IPS-18a (cell line): ENCODE results near the gene TDRD1.
"Not testable (repeated sequence)": the region's sequence is repeated elsewhere in the genome, so short reads cannot be mapped to it uniquely, and the experiment has no call there.

Experiments used
- H3K27ac ChIP-seq: one replicate; pipeline ENCODE4 v1.5.1; 2013; ENCODE audit warnings: low read length
- H3K27me3 ChIP-seq: one replicate; pipeline ENCODE4 v1.6.1; 2013; ENCODE audit warnings: mild to moderate bottlenecking, low read length; ENCODE audit not compliant: control insufficient read depth, insufficient read depth
- H3K36me3 ChIP-seq: one replicate; pipeline ENCODE4 v1.6.1; 2013; ENCODE audit warnings: low read depth, low read length; ENCODE audit not compliant: control insufficient read depth
- H3K4me1 ChIP-seq: one replicate; pipeline ENCODE4 v1.6.1; 2013; ENCODE audit warnings: low read depth, low read length; ENCODE audit not compliant: control insufficient read depth
- H3K4me3 ChIP-seq: one replicate; pipeline ENCODE4 v1.5.1; 2013; ENCODE audit warnings: low read length
- H3K9ac ChIP-seq: one replicate; pipeline ENCODE4 v1.6.1; 2013; ENCODE audit warnings: mild to moderate bottlenecking, low read length, moderate library complexity
- H3K9me3 ChIP-seq: one replicate; pipeline ENCODE4 v1.6.1; 2013; ENCODE audit warnings: low read depth, low read length; ENCODE audit not compliant: control insufficient read depth

The TDRD1 gene, protein sequence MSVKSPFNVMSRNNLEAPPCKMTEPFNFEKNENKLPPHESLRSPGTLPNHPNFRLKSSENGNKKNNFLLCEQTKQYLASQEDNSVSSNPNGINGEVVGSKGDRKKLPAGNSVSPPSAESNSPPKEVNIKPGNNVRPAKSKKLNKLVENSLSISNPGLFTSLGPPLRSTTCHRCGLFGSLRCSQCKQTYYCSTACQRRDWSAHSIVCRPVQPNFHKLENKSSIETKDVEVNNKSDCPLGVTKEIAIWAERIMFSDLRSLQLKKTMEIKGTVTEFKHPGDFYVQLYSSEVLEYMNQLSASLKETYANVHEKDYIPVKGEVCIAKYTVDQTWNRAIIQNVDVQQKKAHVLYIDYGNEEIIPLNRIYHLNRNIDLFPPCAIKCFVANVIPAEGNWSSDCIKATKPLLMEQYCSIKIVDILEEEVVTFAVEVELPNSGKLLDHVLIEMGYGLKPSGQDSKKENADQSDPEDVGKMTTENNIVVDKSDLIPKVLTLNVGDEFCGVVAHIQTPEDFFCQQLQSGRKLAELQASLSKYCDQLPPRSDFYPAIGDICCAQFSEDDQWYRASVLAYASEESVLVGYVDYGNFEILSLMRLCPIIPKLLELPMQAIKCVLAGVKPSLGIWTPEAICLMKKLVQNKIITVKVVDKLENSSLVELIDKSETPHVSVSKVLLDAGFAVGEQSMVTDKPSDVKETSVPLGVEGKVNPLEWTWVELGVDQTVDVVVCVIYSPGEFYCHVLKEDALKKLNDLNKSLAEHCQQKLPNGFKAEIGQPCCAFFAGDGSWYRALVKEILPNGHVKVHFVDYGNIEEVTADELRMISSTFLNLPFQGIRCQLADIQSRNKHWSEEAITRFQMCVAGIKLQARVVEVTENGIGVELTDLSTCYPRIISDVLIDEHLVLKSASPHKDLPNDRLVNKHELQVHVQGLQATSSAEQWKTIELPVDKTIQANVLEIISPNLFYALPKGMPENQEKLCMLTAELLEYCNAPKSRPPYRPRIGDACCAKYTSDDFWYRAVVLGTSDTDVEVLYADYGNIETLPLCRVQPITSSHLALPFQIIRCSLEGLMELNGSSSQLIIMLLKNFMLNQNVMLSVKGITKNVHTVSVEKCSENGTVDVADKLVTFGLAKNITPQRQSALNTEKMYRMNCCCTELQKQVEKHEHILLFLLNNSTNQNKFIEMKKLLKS

DNA sequence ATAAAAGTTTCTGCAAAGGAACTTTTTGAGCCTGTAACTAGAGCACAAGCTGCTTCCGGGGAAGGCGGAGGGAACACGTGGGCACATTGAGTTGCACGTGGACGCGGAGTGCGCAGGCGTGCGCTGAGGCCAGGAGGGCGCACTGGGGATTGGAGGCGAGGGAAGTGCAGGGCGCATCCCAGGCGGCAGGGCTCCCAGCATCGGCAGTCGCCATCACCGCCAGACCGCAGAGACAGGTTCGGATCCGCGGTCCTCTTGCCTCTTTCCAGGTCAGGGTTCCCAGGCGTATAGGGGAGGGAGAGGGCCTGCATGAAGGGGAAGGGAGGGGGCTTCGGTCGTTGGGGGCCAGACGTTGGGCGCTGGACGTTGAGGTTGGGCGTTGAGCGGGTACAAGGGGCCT lies at the start of gene TDRD1:
TDRD1 (plus strand) TSS at position 206 of the 400 bp plus-strand sequence. CDS start 8,479 bp downstream, outside the sequence.
- H3K27me3 ChIP-seq: peaks cover 15% of the 10 kb centered on the region
- H3K36me3 ChIP-seq: no peaks in the 10 kb centered on the region
- H3K4me1 ChIP-seq: peaks cover 9% of the 10 kb centered on the region
- H3K27ac ChIP-seq: no peak within 1 kb of the TSS
- no peaks in the 10 kb centered on the region for H3K9me3 ChIP-seq
- H3K9ac ChIP-seq: no peak within 1 kb of the TSS
- H3K4me3 ChIP-seq: no peak within 1 kb of the TSS

- H3K4me3 ChIP-seq: no peak overlapping the region
- no peaks in the 10 kb centered on the region for H3K4me1 ChIP-seq
- H3K36me3 ChIP-seq: peaks cover 54% of the 10 kb centered on the region
- no peaks in the 10 kb centered on the region for H3K9me3 ChIP-seq
- H3K9ac ChIP-seq: no peak overlapping the region
- H3K27me3 ChIP-seq: no peaks in the 10 kb centered on the region
- no peak overlapping the region for H3K27ac ChIP-seq
Observed at GRCh38 chr10:114131094-114131493, 48.1 kb upstream of the TDRD1 start.

GRCh38 chr10:114135476-114135875 lies 43.7 kb upstream of the TDRD1 start:
- no peaks in the 10 kb centered on the region for H3K4me1 ChIP-seq
- no peak overlapping the region for H3K9ac ChIP-seq
- no peaks in the 10 kb centered on the region for H3K27me3 ChIP-seq
- H3K27ac ChIP-seq: no peak overlapping the region
- no peaks in the 10 kb centered on the region for H3K9me3 ChIP-seq
- H3K36me3 ChIP-seq: peaks cover 43% of the 10 kb centered on the region
- no peak overlapping the region for H3K4me3 ChIP-seq

GRCh38 chr10:114138581-114138980 lies 40.6 kb upstream of the TDRD1 start:
- Histone ChIP-seq H3K36me3 (peaks cover 27% of the 10 kb centered on the region), H3K4me3 (no peak overlapping the region), H3K9ac (no peak overlapping the region), H3K27me3 (no peaks in the 10 kb centered on the region), H3K9me3 (no peaks in the 10 kb centered on the region), H3K4me1 (no peaks in the 10 kb centered on the region), H3K27ac (no peak overlapping the region)

DNA sequence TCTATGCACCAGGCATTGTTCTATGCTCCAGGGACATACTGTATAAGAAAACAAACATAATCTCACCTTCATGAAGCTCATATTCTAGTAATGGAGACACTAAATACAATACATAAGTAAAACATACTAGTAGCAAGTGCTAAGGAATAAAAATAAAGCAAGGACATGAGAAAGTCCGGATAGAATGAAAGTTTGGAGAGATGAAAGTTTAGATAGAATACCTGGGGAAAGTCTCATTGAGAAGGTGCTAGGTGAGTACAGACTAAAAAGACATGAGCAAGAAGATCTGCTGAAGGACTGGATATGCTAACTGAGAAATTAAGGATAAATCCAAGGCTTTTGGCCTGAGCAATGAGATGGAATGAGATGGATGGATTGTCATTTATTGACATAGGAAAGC lies 39.1 kb upstream of the TDRD1 start:
- no peak overlapping the region for H3K9ac ChIP-seq
- no peaks in the 10 kb centered on the region for H3K27me3 ChIP-seq
- H3K4me1 ChIP-seq: no peaks in the 10 kb centered on the region
- H3K36me3 ChIP-seq: peaks cover 14% of the 10 kb centered on the region
- H3K9me3 ChIP-seq: no peaks in the 10 kb centered on the region
- H3K27ac ChIP-seq: no peak overlapping the region
- H3K4me3 ChIP-seq: no peak overlapping the region

GRCh38 chr10:114140827-114141226 lies 38.3 kb upstream of the TDRD1 start:
- not testable (repeated sequence) for H3K9ac ChIP-seq, H3K4me3 ChIP-seq, H3K9me3 ChIP-seq, H3K27ac ChIP-seq, H3K27me3 ChIP-seq, H3K36me3 ChIP-seq, H3K4me1 ChIP-seq

DNA sequence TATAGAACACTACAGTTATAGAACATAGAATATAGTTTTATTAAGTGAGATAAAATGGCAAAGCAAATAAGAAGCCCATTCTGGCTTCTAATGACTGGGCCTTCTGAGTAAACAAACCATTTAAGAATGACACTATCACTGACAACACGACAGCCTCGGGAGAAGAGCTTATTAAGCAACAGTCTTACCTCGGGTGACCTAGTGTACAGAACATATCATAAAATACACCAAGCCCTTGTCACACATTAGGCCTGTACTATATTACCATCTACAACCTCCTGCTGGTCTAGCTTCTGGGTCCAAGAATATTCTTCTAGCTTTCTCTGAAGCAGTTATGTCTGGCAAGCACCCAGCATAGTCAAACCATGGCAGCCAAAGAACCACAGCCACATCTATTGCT lies 37.1 kb upstream of the TDRD1 start:
- Histone ChIP-seq H3K9ac (no peak overlapping the region), H3K4me3 (no peak overlapping the region), H3K4me1 (no peaks in the 10 kb centered on the region), H3K27me3 (no peaks in the 10 kb centered on the region), H3K27ac (no peak overlapping the region), H3K9me3 (no peaks in the 10 kb centered on the region), H3K36me3 (peaks cover 3% of the 10 kb centered on the region)

GRCh38 chr10:114143160-114143559 lies 36.0 kb upstream of the TDRD1 start:
- H3K9me3 ChIP-seq: no peaks in the 10 kb centered on the region
- no peaks in the 10 kb centered on the region for H3K4me1 ChIP-seq
- H3K27me3 ChIP-seq: no peaks in the 10 kb centered on the region
- H3K27ac ChIP-seq: no peak overlapping the region
- H3K36me3 ChIP-seq: peaks cover 3% of the 10 kb centered on the region
- no peak overlapping the region for H3K9ac ChIP-seq
- no peak overlapping the region for H3K4me3 ChIP-seq

- H3K36me3 ChIP-seq, H3K27ac ChIP-seq: not testable (repeated sequence)
Observed at GRCh38 chr10:114149476-114149875, 29.7 kb upstream of the TDRD1 start.

GRCh38 chr10:114151486-114151885 lies 27.7 kb upstream of the TDRD1 start:
- peaks cover 6% of the 10 kb centered on the region for H3K36me3 ChIP-seq
- no peaks in the 10 kb centered on the region for H3K9me3 ChIP-seq
- no peaks in the 10 kb centered on the region for H3K27me3 ChIP-seq
- no peak overlapping the region for H3K27ac ChIP-seq
- H3K4me1 ChIP-seq: no peaks in the 10 kb centered on the region
- no peak overlapping the region for H3K9ac ChIP-seq
- no peak overlapping the region for H3K4me3 ChIP-seq

More at GRCh38 chr10:114149476-114149875, 29.7 kb upstream of the TDRD1 start:
- not testable (repeated sequence) for H3K4me3 ChIP-seq, H3K4me1 ChIP-seq, H3K9ac ChIP-seq, H3K9me3 ChIP-seq, H3K27me3 ChIP-seq

DNA sequence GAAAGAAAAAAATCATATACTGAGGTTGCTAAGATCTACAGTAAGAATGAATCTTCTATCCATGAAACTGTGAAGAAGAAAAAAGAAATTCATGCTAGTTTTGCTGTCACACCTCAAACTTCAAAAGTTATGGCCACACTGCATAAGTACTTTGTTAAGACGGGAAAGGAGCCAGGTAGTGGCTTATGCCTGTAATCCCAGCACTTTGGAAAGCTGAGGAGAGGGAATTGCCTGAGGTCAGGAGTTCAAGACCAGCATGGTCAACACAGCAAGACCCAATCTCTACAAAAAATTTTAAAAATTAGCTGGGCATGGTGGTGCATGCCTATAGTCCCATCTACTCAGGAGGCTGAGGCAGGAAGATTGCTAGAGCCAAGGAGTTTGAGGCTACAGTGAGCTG lies 27.3 kb upstream of the TDRD1 start:
- H3K36me3 ChIP-seq: peaks cover 6% of the 10 kb centered on the region
- H3K4me1 ChIP-seq: no peaks in the 10 kb centered on the region
- H3K27ac ChIP-seq: no peak overlapping the region
- no peak overlapping the region for H3K4me3 ChIP-seq
- no peak overlapping the region for H3K9ac ChIP-seq
- H3K27me3 ChIP-seq: no peaks in the 10 kb centered on the region
- H3K9me3 ChIP-seq: no peaks in the 10 kb centered on the region
